Esophagus (tissue), 2 donors: ENCODE results near the gene SCNN1G. TPM values are rescaled to one million over a fixed set of nuclear protein-coding genes. Genes with fewer than 3 reads are reported as not detected.

Source experiments
- H3K27ac ChIP-seq, 2 donors: one replicate each; pipeline ENCODE4 v1.5.1; 2013; ENCODE audit warnings: low read depth in 2 of 2, mild to moderate bottlenecking in 2 of 2, inconsistent platforms in 1 of 2, low read length in 1 of 2, moderate library complexity in 1 of 2
- H3K27me3 ChIP-seq, 2 donors: one replicate each; pipeline ENCODE4 v1.6.1; 2013; ENCODE audit warnings: low read length in 2 of 2, control low read depth in 1 of 2, mild to moderate bottlenecking in 1 of 2; ENCODE audit not compliant: insufficient read depth in 2 of 2, control insufficient read depth in 1 of 2
- H3K36me3 ChIP-seq, 2 donors: one replicate each; pipeline ENCODE4 v1.6.1; 2013; ENCODE audit warnings: low read length in 1 of 2; ENCODE audit not compliant: control insufficient read depth in 2 of 2, insufficient read depth in 2 of 2
- H3K4me1 ChIP-seq, 2 donors: one replicate each; pipeline ENCODE4 v1.6.1; 2013; ENCODE audit warnings: low read length in 1 of 2; ENCODE audit not compliant: control insufficient read depth in 2 of 2, insufficient read depth in 2 of 2
- H3K4me3 ChIP-seq, 2 donors: one replicate each; pipeline ENCODE4 v1.5.1; 2013; ENCODE audit warnings: low read length in 2 of 2, mild to moderate bottlenecking in 2 of 2, low read depth in 1 of 2, moderate library complexity in 1 of 2
- H3K9me3 ChIP-seq, 2 donors: one replicate each; pipeline ENCODE4 v1.6.1; 2013; ENCODE audit warnings: mild to moderate bottlenecking in 2 of 2, low read depth in 1 of 2, low read length in 1 of 2, moderate library complexity in 1 of 2; ENCODE audit not compliant: control insufficient read depth in 2 of 2, insufficient read depth in 1 of 2
- WGBS, 2 donors: extraction: QIAGEN DNeasy Blood & Tissue Kit; methylation state at CpG; one replicate each; pipeline ENCODE4 v1.1.7; 2013; 5-methylcytosine and 5-hydroxymethylcytosine counted together
- polyA plus RNA-seq, 2 donors: library from polyadenylated mRNA; stranded (reverse); fragments of 200-250 nt; gene quantifications; one replicate each; pipeline ENCODE4 v1.2.3, GENCODE V29; 2013
- donor health status: healthy with polysubstance abuse.
- donor health status: Bipolar disorder and iron deficiency.

The SCNN1G gene
- polyA plus RNA-seq, 2 donors, result 6.1 to 11.2 TPM

DNA sequence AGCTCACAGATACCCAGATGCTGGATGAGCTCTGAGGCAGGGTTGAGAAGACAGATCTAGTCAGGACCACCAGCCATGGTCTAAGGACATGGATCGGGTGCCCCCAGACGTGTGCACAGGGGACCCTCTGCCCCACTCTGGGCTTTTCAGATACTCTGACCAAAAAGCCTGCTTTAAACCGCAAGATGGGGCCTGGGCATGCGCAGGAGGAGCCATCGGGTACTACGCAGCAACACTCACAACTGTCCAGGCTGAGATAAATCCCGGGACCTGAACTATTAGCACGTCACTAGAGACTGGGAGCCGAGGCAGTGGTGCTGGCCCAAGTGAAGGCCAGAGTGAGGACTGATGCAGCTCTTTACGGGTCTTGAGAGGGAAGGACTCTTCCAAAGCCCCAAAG is 32.9 kb downstream of the SCNN1G start:
- peaks cover 0 to 18% of the 10 kb centered on the region in 2 donors for H3K36me3 ChIP-seq
- no peaks in the 10 kb centered on the region for H3K9me3 ChIP-seq
- no peaks in the 10 kb centered on the region for H3K27me3 ChIP-seq
- no peak overlapping the region for H3K27ac ChIP-seq
- no peak overlapping the region for H3K4me3 ChIP-seq
- 90 to 92% methylated on average over 10 of the region's 10 CpGs for WGBS, 2 donors
- no peaks in the 10 kb centered on the region for H3K4me1 ChIP-seq

DNA sequence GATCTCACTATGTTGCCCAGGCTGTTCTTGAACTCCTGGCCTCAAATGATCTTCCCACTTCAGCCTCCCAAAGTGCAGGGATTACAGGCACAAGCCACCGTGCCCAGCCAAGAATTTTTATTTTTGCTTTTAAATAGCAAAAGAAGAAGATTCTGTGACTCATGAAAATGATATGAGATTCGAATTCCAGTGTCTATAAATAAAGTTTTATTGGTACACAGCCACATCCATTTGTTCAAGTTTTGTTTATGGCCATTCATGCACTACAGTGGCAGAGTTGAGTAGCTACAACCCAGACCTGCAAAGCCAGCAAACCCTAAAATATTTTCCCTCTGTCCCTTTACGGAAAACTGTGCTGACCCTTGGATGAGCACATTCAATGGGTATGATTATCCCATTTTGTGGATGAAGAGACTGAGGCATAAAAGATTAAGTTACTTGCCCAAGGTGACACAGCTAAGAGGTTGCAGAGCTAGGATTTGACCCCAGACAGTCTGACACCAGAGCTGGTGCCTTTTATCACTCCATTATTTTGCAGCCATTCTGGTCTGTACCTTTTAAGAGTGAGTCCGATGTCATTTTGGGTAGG is 34.2 kb downstream of the SCNN1G start:
- Histone ChIP-seq H3K9me3 (no peaks in the 10 kb centered on the region), H3K4me1 (no peaks in the 10 kb centered on the region), H3K27ac (no peak overlapping the region), H3K36me3 (peaks cover 0 to 18% of the 10 kb centered on the region in 2 donors), H3K4me3 (no peak overlapping the region), H3K27me3 (no peaks in the 10 kb centered on the region)
- 79 to 81% methylated on average over 4 of the region's 4 CpGs for WGBS, 2 donors

DNA sequence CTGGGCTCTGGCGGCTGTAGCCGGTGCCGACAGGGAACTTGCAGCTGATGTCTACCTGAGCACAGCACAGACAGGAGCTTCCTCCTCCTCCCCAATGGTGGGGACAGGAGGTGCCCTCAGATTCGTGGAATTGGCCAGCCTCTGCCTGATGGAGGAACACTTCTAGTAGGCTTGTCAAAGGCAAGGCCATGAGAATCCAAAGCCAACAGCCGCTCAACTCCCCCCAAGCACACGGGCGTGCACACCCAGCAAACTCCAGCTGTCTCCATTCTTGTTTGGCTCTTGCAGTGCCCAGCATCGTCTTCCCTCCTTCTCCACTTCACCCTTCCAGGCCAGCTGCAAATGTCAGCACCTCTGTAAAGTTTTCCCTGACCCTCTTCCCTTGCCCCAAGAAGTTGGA is 35.1 kb downstream of the SCNN1G start:
- H3K36me3 ChIP-seq, result peaks cover 0 to 15% of the 10 kb centered on the region in 2 donors
- H3K27ac ChIP-seq, result no peak overlapping the region
- WGBS, 2 donors, result 55 to 71% methylated on average over 8 of the region's 8 CpGs
- H3K4me3 ChIP-seq, result no peak overlapping the region
- H3K4me1 ChIP-seq, result no peaks in the 10 kb centered on the region
- H3K27me3 ChIP-seq, result no peaks in the 10 kb centered on the region
- no peaks in the 10 kb centered on the region for H3K9me3 ChIP-seq

DNA sequence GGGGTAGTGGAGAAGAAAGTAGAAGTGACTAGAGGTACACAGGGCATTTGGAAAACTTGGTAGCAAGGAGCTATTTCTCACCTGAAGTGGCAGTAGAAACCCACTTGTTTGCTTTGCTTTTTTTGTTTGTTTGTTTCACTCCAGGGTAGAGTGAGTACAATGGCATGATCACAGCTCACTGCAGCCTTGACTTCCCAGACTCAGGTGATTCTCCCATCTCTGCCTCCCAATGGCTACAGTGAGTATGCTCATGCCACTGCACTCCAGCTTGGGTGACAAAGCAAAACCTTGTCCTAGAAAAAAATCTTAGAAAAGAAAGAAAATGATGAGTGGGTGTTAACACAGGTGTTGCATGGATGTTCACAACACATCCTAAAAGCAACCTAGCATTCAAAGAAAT is 40.4 kb downstream of the SCNN1G start:
- no peak overlapping the region for H3K27ac ChIP-seq

DNA sequence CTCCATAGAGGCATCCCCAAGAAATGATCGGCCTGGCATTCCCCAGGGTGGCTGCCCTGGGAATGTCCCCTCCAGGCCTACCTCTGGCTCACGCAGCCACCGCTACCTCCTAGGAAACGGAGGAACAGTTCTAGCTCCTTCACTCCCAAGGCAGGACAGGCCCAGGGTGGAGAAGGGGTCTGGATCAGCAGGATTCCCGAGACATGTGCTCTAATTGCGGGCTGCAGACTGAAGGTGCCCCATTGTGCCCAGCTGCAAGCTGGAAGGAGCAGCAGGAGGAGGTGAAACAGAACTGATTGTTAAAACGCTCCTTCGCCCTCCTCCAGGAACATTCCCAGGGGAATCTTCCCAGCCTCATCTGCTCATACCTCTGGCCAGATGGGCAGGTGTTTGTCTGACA is 40.8 kb downstream of the SCNN1G start:
- Histone ChIP-seq H3K4me3 (no peak overlapping the region), H3K27ac (no peak overlapping the region), H3K9me3 (no peaks in the 10 kb centered on the region), H3K36me3 (no peaks in the 10 kb centered on the region), H3K4me1 (no peaks in the 10 kb centered on the region), H3K27me3 (no peaks in the 10 kb centered on the region)
- 70 to 80% methylated on average over 8 of the region's 8 CpGs for WGBS, 2 donors

More for the DNA sequence above, 40.4 kb downstream of the SCNN1G start:
- no peaks in the 10 kb centered on the region for H3K4me1 ChIP-seq
- no peaks in the 10 kb centered on the region for H3K36me3 ChIP-seq
- H3K4me3 ChIP-seq, result no peak overlapping the region
- H3K9me3 ChIP-seq, result no peaks in the 10 kb centered on the region
- H3K27me3 ChIP-seq, result no peaks in the 10 kb centered on the region

DNA sequence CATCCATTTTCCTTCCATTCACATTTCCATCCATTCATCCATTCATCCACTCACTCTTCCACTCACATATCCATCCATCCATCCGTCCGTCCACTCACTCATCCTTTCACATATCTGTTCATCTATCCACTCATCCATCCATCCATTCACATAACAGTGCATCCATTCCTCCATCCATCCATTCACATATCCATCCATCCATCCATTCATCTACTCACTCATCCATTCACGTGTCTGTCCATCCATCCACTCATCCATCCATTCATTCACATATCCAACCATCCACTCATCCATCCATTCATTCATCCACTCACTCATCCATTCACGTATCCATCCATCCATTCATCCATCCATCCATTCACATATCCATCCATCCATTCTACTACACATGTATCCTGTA is 42.6 kb downstream of the SCNN1G start:
- Histone ChIP-seq H3K36me3 (no peaks in the 10 kb centered on the region), H3K4me1 (no peaks in the 10 kb centered on the region), H3K4me3 (no peak overlapping the region), H3K27me3 (no peaks in the 10 kb centered on the region), H3K9me3 (no peaks in the 10 kb centered on the region), H3K27ac (no peak overlapping the region)
- WGBS, 2 donors, result 80 to 81% methylated on average over 4 of the region's 4 CpGs

DNA sequence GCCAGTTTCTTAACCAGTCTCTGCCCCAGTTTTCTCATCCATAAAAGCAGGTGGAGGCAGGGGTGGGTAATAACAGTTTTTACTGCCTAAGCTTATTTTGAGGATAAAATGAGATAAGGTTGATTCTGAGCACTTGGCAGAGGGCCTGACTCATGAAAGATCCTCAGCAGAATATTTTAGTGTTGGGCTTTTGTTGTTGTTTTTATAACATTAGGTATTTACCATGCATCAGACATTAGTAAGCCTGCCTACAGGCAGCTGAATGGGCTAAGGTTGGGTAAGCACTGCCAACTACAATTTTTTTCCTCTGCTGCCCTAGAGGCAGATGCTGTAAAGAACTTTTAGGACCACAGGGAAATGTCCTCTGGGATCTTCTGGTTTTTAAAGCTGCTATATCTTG is 43.1 kb downstream of the SCNN1G start:
- H3K9me3 ChIP-seq, result no peaks in the 10 kb centered on the region
- no peak overlapping the region for H3K4me3 ChIP-seq
- H3K27me3 ChIP-seq, result no peaks in the 10 kb centered on the region
- no peaks in the 10 kb centered on the region for H3K4me1 ChIP-seq
- H3K36me3 ChIP-seq, result no peaks in the 10 kb centered on the region
- H3K27ac ChIP-seq, result no peak overlapping the region

DNA sequence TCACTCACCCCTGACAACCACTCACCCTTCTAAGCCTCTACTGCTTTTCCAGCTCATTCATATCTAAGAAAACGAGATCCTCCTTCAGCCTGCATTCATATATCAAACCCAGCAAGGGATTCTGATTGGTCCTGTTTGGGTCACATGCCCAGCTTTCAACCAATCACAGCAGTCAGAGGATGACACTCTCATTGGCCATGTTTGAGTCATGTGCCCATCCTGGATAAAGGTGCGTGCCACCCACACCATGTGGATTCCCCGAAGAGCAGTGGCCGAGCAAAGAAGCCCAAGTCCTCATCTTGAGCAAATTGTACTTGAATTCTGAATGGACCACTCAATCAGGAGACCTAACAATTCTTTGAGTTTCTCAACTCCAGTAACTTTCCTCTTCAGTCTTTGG is 45.0 kb downstream of the SCNN1G start:
- no peak overlapping the region for H3K4me3 ChIP-seq
- WGBS, 2 donors, result 54 to 60% methylated on average over 4 of the region's 4 CpGs
- no peaks in the 10 kb centered on the region for H3K4me1 ChIP-seq
- H3K36me3 ChIP-seq, result no peaks in the 10 kb centered on the region
- no peaks in the 10 kb centered on the region for H3K27me3 ChIP-seq
- H3K9me3 ChIP-seq, result no peaks in the 10 kb centered on the region
- no peak overlapping the region for H3K27ac ChIP-seq

DNA sequence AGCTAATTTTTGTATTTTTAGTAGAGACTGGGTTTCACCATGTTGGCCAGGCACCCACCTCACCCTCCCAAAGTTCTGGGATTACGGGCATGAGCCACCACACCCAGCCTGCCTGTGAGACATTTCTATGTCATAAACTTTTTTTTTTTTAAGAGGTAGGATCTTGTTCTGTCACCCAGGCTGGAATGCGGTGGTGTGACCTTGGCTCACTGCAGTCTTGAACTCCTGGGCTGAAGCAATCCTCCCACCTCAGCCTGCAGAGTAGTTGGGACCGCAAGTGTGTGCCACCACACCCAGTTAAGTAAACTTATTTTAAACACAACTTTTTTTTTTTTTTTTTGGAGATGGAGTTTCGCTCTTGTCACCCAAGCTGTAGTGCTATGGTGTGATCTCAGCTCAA is 47.2 kb downstream of the SCNN1G start:
- Histone ChIP-seq H3K27me3 (no peaks in the 10 kb centered on the region), H3K4me1 (no peaks in the 10 kb centered on the region), H3K9me3 (no peaks in the 10 kb centered on the region), H3K4me3 (no peak overlapping the region), H3K36me3 (no peaks in the 10 kb centered on the region), H3K27ac (no peak overlapping the region)
- WGBS, 2 donors, result 62 to 80% methylated on average over 4 of the region's 4 CpGs

DNA sequence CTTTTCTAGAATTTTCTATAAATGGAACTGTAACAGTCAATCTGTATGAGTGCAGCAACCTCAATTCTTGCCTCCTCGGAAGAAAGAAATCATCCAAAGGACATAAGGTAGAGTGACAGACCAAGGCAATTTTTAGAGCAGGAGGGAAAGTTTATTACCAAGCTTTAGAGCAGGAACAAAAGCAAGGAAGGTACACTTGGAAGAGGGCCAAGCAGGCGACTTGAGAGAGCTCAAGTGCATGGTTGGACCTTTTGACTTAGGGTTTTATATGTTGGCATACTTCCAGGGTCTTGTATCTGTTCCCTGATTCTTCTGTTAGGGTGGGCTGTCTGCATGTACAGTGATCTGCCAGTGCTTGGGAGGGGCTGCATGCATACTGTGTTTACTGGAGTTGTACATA is 50.3 kb downstream of the SCNN1G start:
- no peak overlapping the region for H3K27ac ChIP-seq
- 48 to 53% methylated on average over 2 of the region's 2 CpGs for WGBS, 2 donors

More for the DNA sequence above, 50.3 kb downstream of the SCNN1G start:
- Histone ChIP-seq H3K4me1 (no peaks in the 10 kb centered on the region), H3K4me3 (no peak overlapping the region), H3K9me3 (no peaks in the 10 kb centered on the region), H3K36me3 (no peaks in the 10 kb centered on the region), H3K27me3 (no peaks in the 10 kb centered on the region)
